Stimulated activated CD8-positive, alpha-beta memory T cell treated with anti-CD3 and anti-CD28 coated beads, Interleukin-12 subunit alpha, Interleukin-12 subunit beta, amount 100 ng/mL, for 1 hour (primary cell): ENCODE measurements around the gene SLC22A4.

Experiments
- DNase-seq: peaks from one replicate; pipeline ENCODE4 v3.0.0-alpha.2; 2020; ENCODE audit warnings: low read depth

The SLC22A4 gene

DNA sequence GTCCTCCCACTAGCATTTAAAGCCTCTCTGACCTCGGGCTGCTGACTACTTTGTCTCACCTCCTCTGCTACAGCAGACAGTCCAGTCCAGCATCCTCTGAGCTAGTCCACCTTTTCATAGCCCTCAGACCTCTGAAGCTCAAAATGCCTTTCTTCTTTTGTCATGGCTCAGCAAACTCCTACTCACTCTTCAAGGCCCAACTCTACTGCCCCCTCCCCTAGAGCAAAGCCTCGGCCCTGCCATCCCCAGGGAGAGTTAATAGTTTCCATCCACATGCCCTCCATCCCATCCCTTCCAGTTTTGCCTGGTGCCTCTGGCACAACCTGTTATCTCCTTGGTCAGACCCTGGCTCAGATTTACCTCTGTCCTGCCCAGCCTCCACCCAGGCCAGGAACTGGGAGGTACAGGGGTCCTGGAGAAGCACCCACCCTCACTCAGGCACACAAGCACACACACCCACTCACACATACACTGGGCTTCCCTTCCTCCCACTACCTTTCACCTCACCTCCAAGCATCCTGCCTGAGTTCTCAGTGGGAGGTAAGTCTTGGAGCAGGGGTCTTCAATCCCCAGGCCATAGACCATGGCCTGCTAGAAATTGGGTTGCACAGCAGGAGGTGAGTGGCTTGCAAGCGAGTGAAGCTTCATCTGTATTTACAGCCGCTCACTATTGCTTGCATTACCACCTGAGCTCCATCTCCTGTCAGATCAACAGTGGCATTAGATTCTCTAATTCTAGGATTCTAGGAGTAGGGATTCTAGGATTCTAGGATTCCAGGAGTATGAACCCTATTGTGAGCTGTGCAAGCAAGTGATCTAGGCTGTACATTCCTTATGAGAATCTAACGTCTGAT, 18.6 kb upstream of the SLC22A4 start:
- no peak for DNase-seq

DNA sequence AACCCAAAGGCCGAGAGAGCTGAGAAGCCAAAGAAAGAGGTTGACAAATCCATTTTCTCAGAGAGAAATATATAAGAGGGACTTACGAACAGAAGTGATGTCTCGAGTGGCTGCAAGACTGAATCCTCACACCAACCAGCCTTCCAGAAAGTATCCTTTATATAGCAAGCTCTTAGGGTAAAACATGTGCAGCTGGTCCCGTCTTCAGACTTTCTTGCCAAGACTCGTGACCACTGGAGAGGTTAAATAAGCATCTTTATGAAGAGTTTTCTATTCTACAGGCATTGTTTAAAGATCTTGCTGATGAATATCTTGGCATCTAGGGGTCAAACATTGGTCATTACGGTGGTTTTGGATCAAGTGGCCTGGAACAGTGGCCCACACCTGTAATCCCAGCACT, 16.9 kb upstream of the SLC22A4 start:
- DNase-seq, result no peak

DNA sequence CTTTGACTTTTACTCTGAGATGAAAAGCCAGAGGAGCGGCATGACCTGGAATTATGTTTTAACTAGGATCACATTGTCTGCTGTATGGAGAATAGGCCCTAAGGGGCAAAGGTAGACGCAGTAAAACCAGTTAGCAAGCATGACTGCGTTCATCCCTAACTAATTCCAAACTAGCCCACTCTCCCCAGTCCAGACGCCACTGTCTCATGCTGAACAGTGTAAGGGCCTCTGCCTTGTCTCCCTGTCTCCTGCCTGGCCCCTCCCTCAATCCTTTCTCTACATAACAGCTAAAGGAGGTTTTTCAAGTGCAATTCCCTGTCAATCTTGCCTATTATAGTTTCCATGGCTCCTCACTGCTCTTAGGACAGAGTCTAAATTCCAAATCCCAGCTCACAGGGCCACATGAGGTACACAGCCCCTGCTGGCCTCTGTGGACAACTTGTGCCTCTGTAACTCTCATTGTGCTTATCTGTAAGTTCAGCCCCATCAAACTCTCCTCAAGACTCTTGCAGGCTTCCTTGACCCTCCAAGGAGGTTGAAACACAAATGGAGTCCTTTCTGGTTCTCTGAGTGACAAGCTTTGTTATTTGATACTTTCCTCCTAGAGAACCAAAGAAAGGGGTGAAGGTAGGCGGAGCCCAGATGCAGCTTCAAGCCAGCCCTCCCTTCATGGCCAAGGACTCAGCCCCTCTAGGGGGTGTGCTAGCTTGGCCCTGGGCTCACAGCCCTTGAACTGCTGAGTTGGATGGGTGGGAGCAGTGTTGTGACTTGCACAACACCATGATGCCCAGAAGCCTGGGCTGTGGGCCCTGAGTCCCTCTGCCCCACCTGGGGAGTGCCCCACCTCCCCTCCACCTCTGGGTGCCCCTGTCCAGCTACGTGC, 16.0 kb upstream of the SLC22A4 start:
- DNase-seq, result no peak

DNA sequence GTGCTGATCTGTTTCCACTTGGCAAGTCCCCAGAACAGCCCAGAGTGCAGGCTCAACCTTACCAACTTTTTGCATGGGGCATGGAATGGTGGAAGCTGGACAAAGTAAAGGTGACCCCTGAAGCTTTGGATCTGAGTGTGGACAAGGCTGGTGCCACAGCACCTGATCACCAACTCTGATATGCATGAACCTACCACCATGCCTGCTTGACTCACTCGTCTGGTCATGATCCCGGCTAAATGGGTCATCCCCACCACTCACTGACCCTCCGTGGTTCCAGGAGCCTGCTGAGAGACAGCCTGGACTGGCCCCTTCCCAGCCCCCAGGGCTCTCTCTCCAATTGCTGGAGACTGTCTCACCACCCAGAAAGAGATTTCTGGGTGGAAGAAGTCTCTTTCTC, 14.4 kb upstream of the SLC22A4 start:
- no peak for DNase-seq

DNA sequence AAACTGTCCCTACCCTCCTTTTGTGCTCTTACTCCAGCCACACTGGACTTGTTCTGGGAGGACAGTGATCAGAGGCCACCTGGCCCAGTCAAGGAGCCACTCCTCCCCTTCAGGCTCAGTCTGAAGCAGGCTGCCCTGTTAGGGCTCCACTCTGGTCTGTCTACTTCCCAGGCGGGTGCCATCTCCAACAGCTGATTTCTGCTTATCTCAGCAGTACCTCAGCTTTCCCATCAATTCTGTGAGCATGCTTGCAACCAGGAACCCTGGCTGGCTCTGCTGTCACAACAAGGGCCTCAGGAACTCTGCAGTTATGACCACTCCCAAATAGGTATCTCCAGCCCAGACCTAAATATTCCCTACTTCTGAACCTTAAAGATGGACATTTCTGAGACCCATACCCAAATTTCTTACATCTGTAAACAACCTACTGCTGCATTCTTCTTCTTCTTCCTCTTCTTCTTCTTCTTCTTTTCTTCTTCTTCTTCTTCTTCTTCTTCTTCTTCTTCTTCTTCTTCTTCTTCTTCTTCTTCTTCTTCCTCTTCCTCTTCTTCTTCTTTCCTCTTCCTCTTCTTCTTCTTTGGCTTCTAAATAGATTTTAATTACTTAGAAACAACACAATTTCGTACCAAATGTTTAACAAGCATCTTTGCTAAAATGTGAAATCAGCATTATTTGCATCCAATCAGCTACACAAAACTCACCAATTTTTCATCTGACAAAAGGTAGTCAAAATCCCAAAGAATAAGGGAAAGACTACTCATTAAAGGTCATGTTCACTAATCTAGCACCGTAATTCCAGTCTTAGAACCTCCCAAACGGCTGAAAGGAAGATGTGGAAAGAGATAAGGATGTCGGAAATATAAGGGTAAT, 13.6 kb upstream of the SLC22A4 start:
- no peak for DNase-seq

DNA sequence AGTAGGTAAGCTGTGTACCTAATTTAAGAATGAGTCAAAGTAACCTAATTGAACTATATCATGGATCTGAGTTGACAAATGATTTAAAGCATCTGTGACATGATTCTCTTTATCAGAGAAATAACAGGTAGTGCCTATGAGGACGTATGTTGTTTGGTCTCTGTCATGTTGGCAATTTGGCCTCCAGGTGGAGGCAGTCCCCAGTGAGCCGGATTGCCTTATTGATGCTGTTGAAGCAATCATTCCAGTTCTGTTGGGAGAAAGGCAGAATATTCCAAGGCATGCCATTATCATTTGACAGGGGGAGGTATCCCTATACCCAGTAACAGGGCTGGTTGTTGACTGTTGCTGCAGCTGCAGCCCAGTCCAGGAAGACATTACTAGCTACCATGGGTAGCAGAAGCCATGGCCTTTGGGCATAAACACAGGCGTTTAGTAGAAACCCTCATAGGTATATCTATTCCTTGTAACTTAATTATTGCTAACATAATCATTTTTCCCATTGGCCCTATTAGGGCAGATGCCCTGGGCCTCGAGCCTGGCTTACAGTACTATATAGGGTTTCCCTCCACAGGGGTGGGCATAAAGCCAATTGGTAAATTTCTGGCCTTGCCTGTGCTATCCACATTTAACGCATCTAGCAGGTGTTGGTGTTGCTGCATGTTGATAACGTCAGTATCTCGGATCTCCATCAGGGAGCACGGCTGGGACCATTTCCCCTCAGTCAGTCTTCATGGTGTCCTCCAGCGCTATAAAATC, 12.2 kb upstream of the SLC22A4 start:
- no peak for DNase-seq

DNA sequence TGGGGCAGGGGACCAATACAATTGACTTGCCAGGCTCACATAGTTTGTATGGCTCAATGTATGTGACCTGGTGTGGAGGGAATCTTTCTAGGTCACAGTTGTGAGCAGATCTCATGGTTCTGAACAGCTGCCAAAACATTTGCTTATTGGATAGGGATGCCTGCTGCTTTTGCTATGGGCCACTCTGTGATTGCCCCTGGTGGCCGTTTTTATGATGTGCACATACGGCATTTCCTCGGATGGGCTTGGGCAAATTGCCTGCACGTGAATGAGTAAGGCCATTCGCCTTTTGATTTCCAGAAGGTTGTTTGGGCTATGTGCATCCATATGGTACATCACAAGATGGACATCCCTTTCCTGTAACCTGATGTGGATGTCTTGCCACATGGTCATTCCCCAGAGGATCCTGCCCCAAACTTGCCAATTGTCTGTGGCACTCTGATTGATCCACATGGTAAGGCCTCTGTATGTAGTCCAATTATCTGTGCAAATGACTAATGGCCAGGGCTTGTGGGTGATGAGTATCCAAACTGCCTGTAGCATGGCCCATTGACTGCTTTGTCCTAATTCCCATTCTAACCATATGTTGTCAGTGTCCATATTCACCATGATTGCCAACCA, 10.7 kb upstream of the SLC22A4 start:
- DNase-seq, result no peak

DNA sequence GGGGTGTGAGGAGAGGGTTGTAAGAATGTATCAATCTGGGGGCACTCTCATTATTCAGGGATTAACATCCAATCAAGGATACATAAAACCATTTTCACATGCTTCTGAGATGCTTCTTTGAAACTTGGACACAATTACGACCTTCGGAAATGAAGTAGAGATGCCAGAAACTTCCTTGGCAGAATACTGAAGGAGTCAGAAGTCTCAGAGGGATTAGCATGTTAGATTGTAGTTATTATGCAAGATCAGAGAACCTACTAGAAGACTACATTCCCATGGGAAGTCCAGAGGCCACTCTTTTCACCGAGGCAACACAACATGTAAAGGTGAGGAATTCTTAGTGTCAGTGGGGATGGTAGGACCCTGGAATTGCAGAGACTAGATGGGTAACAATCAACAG, 5.1 kb upstream of the SLC22A4 start:
- DNase-seq, result no peak

DNA sequence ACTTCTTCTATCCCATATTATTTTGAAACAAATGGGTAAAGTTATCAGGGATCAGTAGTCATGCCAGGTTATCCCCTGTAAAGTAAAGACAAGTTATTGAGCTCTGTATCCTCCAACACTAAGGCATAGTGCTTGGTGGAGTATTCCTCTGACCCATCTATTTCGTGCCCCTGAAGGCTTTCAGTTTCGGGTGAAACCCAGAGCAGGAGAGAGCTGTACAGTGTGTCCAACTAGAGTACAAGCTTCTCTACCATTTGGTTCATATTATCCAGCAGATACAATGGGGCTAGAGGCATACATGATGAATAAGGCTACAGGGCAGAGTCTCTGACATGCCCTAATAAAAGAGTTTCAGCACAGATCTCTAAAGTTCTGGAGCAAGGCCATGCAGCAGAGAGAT, 3.2 kb upstream of the SLC22A4 start:
- no peak for DNase-seq

DNA sequence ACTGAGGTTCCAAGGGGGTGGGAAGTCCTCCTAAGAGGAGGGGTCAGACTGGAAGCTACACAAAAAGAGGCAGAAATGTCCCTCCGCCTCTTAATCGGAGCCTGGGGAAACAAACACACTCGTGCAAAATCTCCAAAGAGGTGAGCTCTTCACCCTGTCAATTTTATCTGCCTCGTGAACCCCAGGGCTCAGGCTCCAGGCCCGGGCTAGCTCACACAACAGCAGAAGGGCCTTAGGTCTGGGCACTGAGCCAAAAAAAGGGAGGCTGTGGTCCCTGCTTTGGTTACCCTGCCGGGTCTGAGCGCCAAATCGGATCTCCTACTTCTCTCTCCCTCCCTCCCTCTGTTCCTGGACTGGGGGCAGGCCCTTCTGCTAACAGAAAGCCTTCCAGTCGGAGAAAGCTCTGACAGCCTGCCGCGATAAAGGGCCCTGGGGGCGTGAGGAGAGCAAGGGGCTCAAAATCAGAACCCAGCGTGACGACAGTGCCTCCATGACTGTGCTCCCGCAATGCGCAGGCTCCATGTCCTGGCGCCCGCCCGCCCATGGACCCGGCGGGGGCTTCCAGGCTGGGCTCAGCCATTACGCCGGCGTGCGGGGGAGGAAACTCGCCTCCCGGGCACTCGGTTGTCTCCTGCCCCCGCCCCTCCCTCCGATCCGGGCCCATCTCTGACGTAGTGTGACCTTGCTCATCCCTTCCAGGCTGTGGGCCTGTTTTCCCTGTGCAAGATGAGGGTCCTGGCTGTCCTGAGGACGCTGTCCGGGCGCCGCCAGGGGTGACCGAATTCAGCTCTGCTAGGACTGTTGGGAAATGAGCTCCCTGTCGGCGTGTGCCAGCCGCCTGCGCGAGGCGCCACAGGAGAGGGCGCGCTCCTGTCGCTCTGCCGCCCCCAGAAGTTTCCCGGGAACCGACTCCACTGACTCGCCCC, 865 bp upstream of the SLC22A4 start:
- DNase-seq, result peak; percentile 50

DNA sequence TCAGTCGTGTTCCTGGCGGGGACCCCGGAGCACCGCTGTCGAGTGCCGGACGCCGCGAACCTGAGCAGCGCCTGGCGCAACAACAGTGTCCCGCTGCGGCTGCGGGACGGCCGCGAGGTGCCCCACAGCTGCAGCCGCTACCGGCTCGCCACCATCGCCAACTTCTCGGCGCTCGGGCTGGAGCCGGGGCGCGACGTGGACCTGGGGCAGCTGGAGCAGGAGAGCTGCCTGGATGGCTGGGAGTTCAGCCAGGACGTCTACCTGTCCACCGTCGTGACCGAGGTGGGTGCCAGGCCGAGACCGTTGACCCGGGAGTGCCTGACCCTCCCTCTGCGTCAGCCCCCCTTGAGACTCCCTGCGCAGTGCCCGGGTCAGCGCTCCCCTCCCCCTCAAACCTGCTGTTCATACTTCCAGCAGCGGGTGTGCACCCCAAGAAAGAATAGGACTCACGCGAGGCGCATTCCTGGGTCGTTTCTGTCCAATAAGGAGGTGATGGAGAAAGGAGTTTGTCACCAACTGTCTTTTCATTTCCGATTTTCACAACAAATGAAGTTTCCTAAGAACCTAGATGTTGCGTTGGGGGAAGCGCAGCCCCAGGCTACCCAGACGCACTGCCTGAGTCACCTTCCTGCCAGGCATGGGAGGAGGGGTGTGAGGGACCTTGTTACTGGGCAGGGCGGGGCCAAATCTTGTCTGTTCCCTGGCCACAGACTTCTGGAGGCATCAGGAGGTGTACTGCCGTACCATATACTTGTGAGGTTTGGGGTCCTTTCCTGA, 722 bp downstream of the SLC22A4 start:
- peak; percentile 58 for DNase-seq

DNA sequence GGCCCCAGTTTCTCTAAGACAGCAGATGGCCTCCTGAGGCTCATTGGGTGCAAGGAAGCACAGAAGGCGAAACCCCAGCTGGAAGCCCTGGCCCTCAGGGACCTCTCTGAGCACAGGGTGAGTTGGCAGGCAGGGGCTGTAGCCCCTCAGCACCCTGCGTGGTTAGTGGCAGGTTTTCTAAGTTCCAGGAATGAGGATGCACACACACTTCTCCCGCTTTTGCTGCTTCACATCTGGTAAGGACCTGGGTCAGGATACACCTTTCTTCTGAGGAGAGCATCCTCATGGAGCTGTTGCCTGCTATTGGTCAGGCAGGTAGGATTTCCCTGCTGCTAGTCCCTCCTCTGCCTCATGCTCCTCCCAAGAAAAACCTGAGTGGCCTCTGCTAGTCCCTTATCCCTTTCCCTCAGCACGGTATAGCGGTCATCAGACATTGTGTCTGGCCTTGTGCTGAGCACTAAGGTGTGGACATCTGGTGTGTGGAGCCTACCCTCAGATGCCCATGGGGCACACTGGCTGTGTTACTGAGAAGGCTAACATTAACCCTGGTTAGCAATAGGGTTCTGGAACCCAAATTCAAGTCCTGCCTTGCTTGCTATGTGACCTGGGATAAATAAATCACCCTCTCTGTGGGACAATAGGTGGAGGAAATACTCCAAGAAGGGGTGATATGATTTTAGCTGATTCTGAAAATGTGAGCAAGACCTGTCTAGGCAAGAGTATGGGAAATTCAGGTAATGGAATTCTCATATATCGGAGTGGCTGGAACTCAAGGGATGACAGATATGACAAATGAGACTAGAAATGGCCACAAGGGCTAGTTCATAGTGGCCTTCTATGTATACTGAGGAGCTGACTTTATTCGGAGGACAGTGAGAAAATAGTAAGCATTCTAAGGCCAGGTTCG, 1.6 kb downstream of the SLC22A4 start:
- DNase-seq, result no peak

DNA sequence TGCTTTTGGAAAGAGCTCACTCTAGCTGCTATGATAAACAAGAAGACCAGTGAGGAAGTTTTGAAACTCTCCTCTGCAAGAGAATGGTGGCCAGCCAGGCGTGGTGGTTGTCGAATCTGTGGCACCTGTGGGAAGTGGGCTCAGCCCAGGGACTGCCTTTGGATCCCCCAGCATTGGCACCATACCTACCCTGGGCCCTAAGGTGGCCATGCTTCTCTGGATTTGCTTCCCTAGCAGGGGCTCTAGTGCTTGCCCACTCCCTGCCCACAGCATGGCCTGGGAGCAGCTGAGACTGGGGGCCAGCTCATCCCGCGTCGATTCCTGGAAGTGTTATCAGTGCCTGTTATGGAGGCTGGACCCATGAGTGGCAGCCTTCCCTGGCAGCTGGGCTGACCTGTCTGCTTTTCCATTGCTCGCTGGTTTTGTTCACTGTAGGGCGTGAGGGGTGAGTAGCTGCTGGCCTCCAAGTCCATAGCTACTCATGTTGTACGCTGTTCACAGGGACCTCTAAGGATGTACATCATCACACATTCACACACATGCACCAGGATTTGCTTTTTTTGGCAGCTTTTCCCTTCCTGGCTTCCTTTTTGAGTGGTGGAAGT, 2.3 kb downstream of the SLC22A4 start:
- no peak for DNase-seq

DNA sequence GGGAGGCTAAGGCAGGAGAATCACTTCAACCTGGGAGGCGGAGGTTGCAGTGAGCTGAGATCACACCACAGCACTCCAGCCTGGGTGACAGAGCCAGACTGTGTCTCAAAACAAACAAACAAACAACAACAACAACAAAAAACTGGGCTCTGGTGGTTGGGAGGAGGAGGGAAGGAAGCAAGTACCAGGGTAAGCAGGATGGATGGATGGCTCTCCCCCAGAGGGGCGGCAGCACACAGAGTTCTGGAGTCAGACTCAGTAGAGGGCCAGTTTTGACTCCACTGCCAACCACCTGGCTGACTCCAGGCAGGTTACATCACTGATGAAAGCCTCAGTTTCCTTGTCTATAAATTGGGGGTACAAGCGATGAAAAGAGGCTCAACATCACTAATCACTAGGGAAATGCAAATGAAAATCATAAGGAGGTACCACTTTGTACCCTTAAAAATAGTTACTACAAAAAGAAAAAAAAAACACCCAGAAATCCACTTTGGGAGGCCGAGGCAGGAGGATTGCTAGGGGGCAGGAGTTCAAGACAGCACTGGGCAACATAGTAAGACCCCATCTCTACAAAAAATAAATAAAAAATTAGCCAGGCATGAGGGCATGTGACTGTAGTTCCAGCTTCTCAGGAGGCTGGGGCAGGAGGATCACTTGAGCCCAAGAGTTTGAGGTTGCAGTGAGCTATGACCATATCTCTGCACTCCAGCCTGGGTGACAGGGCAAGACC, 3.2 kb downstream of the SLC22A4 start:
- no peak for DNase-seq

DNA sequence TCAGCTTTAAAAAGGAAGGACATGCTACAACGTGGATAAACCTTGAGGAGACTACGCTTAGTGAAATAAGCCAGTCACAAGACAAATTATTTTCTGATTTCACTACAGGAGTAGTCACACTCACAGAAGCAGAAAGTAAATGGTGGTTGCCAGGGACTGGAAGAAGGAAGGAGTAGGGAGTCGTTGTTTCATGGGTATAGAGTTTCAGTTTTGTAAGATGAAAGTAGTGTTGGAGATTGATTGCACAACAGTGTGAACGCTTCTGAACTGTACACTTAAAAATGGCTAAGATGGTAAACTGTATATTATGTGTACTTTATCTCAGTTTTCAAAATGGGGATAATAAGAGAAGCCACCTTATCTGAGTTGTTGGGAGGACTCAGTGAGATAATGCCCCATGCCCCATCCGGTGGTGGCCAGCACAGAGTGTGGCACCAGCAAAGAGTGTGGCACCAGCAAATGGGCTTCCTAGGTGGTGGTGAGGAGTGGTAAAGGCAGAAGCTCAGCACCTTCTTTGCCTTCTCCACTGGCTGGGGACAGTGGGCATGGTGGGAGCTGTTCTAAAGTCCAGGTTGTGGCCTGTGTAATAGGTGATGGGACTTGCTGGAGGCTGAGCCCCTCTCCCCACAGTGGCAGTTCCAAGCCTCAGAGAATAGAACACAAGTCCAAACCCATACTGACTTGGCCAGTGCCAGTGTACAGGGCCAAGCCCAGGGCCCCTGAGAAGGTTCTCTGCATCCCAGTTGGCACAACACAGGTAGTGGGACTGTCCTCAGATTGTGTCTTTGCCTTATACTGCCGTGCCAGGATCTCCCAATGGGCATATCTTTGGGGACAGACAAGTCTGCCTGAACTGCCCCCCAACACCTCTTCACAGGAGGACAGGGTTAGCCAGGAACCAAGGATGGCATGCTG, 4.4 kb downstream of the SLC22A4 start:
- DNase-seq, result no peak

DNA sequence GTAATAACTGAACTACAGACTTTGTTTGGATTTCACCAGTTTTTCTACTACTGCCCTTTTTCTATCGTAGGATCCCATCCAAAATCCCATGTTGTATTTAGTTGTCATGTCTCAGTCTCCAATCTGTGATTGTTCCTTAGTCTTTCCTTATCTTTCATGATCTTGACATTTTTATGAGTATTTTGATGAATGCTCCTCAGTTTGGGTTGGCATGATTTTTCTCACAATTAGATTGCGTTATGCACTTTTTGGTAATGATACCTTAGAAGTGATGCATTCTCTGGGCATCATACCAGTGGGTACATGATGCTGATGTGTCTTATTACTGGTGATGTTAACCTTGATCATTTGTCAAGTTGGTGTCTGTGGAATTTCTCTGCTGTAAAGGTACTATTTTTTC, 5.7 kb downstream of the SLC22A4 start:
- no peak for DNase-seq
